Measurements from ENCODE around the gene LIN37. TPM values are rescaled to one million over a fixed set of nuclear protein-coding genes. Genes with fewer than 3 reads are reported as not detected.

The LIN37 gene
- total RNA-seq, 1 experiment from 2014 or later = 10.1 TPM

DNA sequence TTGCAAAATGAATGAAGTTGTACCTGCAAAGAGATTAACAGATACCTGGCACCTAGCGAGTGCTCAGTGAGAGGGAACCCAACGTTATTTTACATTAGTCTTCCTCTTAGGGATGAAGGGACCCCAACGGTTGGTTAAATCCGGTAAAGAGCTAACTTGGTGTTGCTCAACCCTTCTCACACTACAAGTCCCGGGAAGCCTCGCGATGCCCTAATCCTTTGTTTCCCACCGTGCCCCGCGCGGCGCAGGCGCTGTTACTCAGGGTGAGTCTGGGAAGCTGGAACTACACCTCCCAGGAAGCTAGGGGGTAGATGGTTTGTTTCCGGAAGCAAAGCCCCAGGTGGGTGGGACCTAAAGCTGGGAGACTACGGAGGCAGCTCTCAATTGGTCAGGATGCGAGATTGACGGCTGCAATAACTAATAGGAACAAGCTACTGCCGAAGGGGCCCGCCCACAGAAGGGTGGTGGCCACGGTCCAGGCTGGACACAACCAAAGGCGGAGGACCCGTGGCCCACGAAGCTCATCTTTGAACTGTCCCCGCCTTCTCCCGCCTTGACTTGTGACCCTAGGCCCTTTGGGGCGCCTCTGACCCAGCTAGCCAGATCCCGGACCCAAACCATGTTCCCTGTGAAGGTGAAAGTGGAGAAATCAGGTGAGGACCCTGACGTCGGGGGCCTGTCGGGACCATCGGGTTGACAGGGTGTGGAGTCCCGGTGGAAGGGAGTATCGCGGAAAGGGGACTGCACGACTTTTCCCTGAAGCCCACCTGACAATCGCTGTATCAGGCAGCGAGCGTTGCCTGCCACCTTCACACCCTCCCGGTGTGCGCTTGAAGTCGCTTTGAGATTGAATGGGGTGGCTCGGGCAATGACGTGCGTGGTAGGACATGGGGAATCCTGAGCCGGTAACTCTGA, at the start of gene LIN37 (continued):
- TF ChIP-seq, protein P1, sequence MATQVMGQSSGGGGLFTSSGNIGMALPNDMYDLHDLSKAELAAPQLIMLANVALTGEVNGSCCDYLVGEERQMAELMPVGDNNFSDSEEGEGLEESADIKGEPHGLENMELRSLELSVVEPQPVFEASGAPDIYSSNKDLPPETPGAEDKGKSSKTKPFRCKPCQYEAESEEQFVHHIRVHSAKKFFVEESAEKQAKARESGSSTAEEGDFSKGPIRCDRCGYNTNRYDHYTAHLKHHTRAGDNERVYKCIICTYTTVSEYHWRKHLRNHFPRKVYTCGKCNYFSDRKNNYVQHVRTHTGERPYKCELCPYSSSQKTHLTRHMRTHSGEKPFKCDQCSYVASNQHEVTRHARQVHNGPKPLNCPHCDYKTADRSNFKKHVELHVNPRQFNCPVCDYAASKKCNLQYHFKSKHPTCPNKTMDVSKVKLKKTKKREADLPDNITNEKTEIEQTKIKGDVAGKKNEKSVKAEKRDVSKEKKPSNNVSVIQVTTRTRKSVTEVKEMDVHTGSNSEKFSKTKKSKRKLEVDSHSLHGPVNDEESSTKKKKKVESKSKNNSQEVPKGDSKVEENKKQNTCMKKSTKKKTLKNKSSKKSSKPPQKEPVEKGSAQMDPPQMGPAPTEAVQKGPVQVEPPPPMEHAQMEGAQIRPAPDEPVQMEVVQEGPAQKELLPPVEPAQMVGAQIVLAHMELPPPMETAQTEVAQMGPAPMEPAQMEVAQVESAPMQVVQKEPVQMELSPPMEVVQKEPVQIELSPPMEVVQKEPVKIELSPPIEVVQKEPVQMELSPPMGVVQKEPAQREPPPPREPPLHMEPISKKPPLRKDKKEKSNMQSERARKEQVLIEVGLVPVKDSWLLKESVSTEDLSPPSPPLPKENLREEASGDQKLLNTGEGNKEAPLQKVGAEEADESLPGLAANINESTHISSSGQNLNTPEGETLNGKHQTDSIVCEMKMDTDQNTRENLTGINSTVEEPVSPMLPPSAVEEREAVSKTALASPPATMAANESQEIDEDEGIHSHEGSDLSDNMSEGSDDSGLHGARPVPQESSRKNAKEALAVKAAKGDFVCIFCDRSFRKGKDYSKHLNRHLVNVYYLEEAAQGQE (IDR thresholded peaks at IDR 0.05; ENCODE audit: low read depth) = no peak
- TF ChIP-seq, protein P2, sequence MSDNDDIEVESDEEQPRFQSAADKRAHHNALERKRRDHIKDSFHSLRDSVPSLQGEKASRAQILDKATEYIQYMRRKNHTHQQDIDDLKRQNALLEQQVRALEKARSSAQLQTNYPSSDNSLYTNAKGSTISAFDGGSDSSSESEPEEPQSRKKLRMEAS (IDR thresholded peaks at IDR 0.05) = no peak
- TF ChIP-seq YY1 (IDR thresholded peaks at IDR 0.05; ENCODE audit: extremely low read depth, insufficient replicate concordance, low read depth, low read length) (peak; percentile 31), CEBPB (IDR thresholded peaks at IDR 0.05; ENCODE audit: low read depth) (no peak; the same call in 1 of the 2 replicates), ELF1 (IDR thresholded peaks at IDR 0.05; ENCODE audit: borderline replicate concordance, low read depth) (peak; percentile 94; the same call in 1 of the 2 replicates)

DNA sequence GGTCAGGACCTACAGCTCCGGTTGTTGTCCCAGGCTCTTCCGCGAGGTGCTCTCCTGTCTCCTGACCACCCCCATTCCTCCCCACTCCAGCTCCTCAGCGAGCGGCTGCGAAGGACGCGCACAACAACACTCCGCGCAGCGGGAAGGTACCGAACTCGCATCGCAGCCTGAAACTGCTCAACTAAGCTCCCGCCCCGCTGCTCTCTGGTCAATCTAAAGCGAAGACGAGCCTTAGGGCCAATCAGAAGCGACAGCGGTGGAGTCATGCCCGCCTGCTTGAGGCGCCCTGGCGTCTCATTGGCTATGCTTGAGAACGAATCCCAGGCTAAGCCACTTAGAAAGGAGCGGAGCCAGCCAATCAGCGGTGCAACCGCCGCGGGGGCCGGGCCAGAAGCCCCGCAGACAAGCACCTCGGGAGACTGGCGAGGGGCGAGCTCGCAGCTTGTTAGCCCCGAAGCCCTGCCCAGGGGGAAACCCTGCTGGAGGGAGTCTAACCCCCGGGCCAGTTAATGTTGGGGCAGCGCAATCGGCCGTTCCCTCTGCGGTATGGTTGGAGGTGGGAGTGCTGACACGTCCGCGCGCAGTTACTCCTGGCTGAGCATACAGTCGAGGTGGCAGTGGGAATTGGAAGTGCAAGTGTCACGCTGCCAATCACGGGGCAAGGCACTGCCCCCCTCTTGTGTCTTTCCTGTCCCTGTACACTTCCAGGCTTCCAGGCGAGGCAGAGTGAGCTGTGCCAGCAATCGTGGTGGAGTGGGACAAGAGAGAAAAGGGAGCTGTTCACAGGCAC, 46.0 kb upstream of the LIN37 start:
- ChIA-PET POLR2A (interaction anchor here (0.7 to 1.3 kb wide), 6 partner anchors 41 to 117 kb away, joined by 3 to 4 read pairs (median 4); partner anchors contain the start of genes COX6B1, LIN37, PSENEN and U2AF1L4), CTCF (interaction anchor here (0.7 to 2.2 kb wide), 5 partner anchors 8 to 229 kb away, joined by 3 to 10 read pairs (median 4); partner anchors contain the start of genes PSENEN and U2AF1L4), RAD21 (ENCODE audit: low non-redundant PET in 1 of 2, low total read pairs in 2 of 2, uncharacterized antibody in 2 of 2, unreplicated experiment in 2 of 2) (no interaction called here)
- Histone ChIP-seq H3K27me3 (ENCODE audit: insufficient read depth, low read length) (no peaks in the 10 kb centered on the region), H4K20me1 (ENCODE audit: insufficient read depth) (no peaks in the 10 kb centered on the region), H3K36me3 (ENCODE audit: control insufficient read depth in 1 of 2, insufficient read depth in 2 of 2, low read length in 2 of 2) (no peaks in the 10 kb centered on the region), H2AFZ (ENCODE audit: low read depth, low read length, poor library complexity, severe bottlenecking) (peak overlapping the region; percentile 94), H3K4me2 (ENCODE audit: low read length) (peak overlapping the region; percentile 94), H3K4me3 (replicated peaks in 1 of 2; ENCODE audit: low read depth in 1 of 2, low read length in 2 of 2) (peak overlapping the region; percentile 40 to 59), H3K9me3 (ENCODE audit: control insufficient read depth in 1 of 2, insufficient read depth in 1 of 2, low read depth in 1 of 2, low read length in 2 of 2) (no peaks in the 10 kb centered on the region), H3K9ac (ENCODE audit: low read length) (peak overlapping the region; percentile 41; the same call in 1 of the 2 replicates), H3K9me2 (ENCODE audit: insufficient read depth) (no peaks in the 10 kb centered on the region), H3K27ac (ENCODE audit: low read depth, low read length) (no peak overlapping the region), H3K79me2 (ENCODE audit: insufficient read depth, low read length) (no peaks in the 10 kb centered on the region), H3K4me1 (ENCODE audit: control insufficient read depth in 1 of 2, insufficient read depth in 2 of 2, low read length in 2 of 2) (peaks cover 0 to 10% of the 10 kb centered on the region in 2 experiments; a peak in 2 of 4 replicates)
- peak; percentile 100 for ATAC-seq
- peak; percentile 96 for DNase-seq (ENCODE audit: low read depth, low spot score)
- intact Hi-C loops (cut with micrococcal nuclease) = no loop called here
- BruUV-seq (replicated peaks) = no TSS peak
- TF ChIP-seq SP1 (IDR thresholded peaks at IDR 0.05; ENCODE audit: low read depth) (peak; percentile 99), POLR2AphosphoS5 (IDR thresholded peaks at IDR 0.05; ENCODE audit: low read depth, low read length) (peak; percentile 54), FOSL1 (IDR thresholded peaks at IDR 0.05; ENCODE audit: low read depth) (no peak)
- TF ChIP-seq, protein P2 (IDR thresholded peaks at IDR 0.05) = no peak

All from HCT116 (cell line).